Measurements from ENCODE around the gene VRK3. TPM values are rescaled to one million over a fixed set of nuclear protein-coding genes. Genes with fewer than 3 reads are reported as not detected.

Gene VRK3
- total RNA-seq, 2 donors from 2014 or later, result 43.5 to 48.9 TPM

GRCh38 chr19:49976496-49976895 lies 48.7 kb downstream of the VRK3 start:
- Histone ChIP-seq H3K9ac (ENCODE audit: extremely low read depth, low read length, poor library complexity, severe bottlenecking) (no peak overlapping the region), H3K27ac (ENCODE audit: low read depth, low read length) (no peak overlapping the region), H3K4me1 (ENCODE audit: control insufficient read depth, insufficient read depth, low read length) (no peaks in the 10 kb centered on the region), H3K9me3 (ENCODE audit: control insufficient read depth, low read length) (no peaks in the 10 kb centered on the region), H3K27me3 (ENCODE audit: control insufficient read depth, insufficient read depth, low read length, poor library complexity, severe bottlenecking) (no peaks in the 10 kb centered on the region), H3K36me3 (ENCODE audit: control insufficient read depth, insufficient read depth, low read length) (peaks cover 5% of the 10 kb centered on the region), H3K4me3 (ENCODE audit: low read length) (no peak overlapping the region)
- Mint-ChIP-seq H3K27ac (no peak overlapping the region), H3K4me1 (no peaks in the 10 kb centered on the region), H3K27me3 (ENCODE audit: insufficient read depth) (peaks cover 6% of the 10 kb centered on the region), H3K36me3 (ENCODE audit: low read depth) (peaks cover 25% of the 10 kb centered on the region), H3K9me3 (no peaks in the 10 kb centered on the region), H3K4me3 (no peak overlapping the region)
- no peak for DNase-seq
- no peak for TF ChIP-seq CTCF (conservative IDR thresholded peaks at IDR 0.05)
- WGBS, 2 experiments (ENCODE audit: insufficient coverage in 1 of 2, insufficient read length in 1 of 2), result 91 to 94% methylated on average over 3 of the region's 3 CpGs

- WGBS, 2 experiments (ENCODE audit: insufficient coverage in 1 of 2, insufficient read length in 1 of 2), result 90 to 93% methylated on average over 3 to 7 of the region's 7 CpGs
These were observed 50.1 kb downstream of the VRK3 start for GRCh38 chr19:49975051-49975450.

GRCh38 chr19:49973987-49974386 lies 51.2 kb downstream of the VRK3 start:
- Histone ChIP-seq H3K4me1 (ENCODE audit: control insufficient read depth, insufficient read depth, low read length) (no peaks in the 10 kb centered on the region), H3K36me3 (ENCODE audit: control insufficient read depth, insufficient read depth, low read length) (peaks cover 5% of the 10 kb centered on the region), H3K27me3 (ENCODE audit: control insufficient read depth, insufficient read depth, low read length, poor library complexity, severe bottlenecking) (no peaks in the 10 kb centered on the region), H3K9ac (ENCODE audit: extremely low read depth, low read length, poor library complexity, severe bottlenecking) (no peak overlapping the region), H3K4me3 (ENCODE audit: low read length) (no peak overlapping the region), H3K9me3 (ENCODE audit: control insufficient read depth, low read length) (no peaks in the 10 kb centered on the region), H3K27ac (ENCODE audit: low read depth, low read length) (no peak overlapping the region)
- Mint-ChIP-seq H3K27ac (no peak overlapping the region), H3K9me3 (no peaks in the 10 kb centered on the region), H3K4me1 (no peaks in the 10 kb centered on the region), H3K4me3 (no peak overlapping the region), H3K27me3 (ENCODE audit: insufficient read depth) (peaks cover 6% of the 10 kb centered on the region), H3K36me3 (ENCODE audit: low read depth) (peaks cover 14% of the 10 kb centered on the region)
- TF ChIP-seq CTCF (conservative IDR thresholded peaks at IDR 0.05), result no peak
- 92 to 95% methylated on average over 17 to 18 of the region's 18 CpGs for WGBS, 2 experiments (ENCODE audit: insufficient coverage in 1 of 2, insufficient read length in 1 of 2)
- no peak for DNase-seq

More at GRCh38 chr19:49975051-49975450, 50.1 kb downstream of the VRK3 start:
- Histone ChIP-seq H3K4me1 (ENCODE audit: control insufficient read depth, insufficient read depth, low read length) (no peaks in the 10 kb centered on the region), H3K9ac (ENCODE audit: extremely low read depth, low read length, poor library complexity, severe bottlenecking) (no peak overlapping the region), H3K36me3 (ENCODE audit: control insufficient read depth, insufficient read depth, low read length) (peaks cover 5% of the 10 kb centered on the region), H3K9me3 (ENCODE audit: control insufficient read depth, low read length) (no peaks in the 10 kb centered on the region), H3K4me3 (ENCODE audit: low read length) (no peak overlapping the region), H3K27me3 (ENCODE audit: control insufficient read depth, insufficient read depth, low read length, poor library complexity, severe bottlenecking) (no peaks in the 10 kb centered on the region), H3K27ac (ENCODE audit: low read depth, low read length) (no peak overlapping the region)
- no peak overlapping the region for H3K4me3 Mint-ChIP-seq
- no peaks in the 10 kb centered on the region for H3K9me3 Mint-ChIP-seq
- H3K27ac Mint-ChIP-seq, result no peak overlapping the region
- peaks cover 16% of the 10 kb centered on the region for H3K36me3 Mint-ChIP-seq (ENCODE audit: low read depth)
- DNase-seq, result no peak
- H3K4me1 Mint-ChIP-seq, result no peaks in the 10 kb centered on the region
- H3K27me3 Mint-ChIP-seq (ENCODE audit: insufficient read depth), result peaks cover 6% of the 10 kb centered on the region
- no peak for TF ChIP-seq CTCF (conservative IDR thresholded peaks at IDR 0.05)
